Stimulated activated CD4-positive, alpha-beta T cell treated with anti-CD3 and anti-CD28 coated beads, Interleukin-1b, Interleukin-23, amount 100 ng/mL, for 4 hours (primary cell): ENCODE results near the gene TMEM80.

ENCODE experiments used
- DNase-seq, 2 donors: peaks; one replicate each; pipeline ENCODE4 v3.0.0-alpha.2; 2020; ENCODE audit warnings: low read depth in 2 of 2

Gene TMEM80

DNA sequence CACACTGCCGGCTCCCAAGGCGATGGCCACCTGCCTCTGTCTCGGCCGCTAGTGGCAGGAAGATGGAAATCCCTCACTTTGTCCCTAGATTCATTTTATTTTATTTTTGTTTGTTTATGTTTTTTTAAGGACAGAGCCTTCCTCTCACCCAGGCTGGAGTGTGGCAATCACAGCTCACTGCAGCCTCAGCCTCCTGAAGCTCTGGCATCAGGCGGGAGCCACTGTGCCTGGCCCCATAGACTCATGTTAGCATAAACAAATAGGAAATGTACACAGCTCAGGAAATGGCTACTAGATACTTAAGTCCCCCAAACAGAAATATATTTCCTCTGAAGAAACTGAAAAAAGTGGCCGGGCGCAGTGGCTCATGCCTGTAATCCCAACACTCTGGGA lies 3.5 kb downstream of the TMEM80 start:
- DNase-seq = no peak

DNA sequence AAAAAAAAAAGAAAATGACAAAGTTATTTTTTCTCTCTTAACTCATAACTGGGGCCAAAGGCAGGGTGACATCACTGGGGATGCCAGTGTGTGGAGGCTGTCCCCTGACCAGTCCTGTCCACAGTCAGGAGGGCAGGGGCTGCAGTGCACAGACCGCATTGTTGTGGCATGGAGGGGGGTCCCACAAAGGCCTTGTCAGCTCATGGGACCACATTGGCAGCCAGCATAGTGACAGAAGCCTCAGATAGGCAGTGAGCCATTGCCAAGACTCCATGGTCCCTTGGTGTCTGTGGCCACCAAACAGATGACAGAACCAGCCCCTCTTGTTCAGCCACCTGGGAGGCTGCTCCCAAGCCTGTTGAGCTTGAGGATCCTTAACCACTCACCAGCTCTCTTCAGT lies 4.1 kb downstream of the TMEM80 start:
- no peak for DNase-seq

DNA sequence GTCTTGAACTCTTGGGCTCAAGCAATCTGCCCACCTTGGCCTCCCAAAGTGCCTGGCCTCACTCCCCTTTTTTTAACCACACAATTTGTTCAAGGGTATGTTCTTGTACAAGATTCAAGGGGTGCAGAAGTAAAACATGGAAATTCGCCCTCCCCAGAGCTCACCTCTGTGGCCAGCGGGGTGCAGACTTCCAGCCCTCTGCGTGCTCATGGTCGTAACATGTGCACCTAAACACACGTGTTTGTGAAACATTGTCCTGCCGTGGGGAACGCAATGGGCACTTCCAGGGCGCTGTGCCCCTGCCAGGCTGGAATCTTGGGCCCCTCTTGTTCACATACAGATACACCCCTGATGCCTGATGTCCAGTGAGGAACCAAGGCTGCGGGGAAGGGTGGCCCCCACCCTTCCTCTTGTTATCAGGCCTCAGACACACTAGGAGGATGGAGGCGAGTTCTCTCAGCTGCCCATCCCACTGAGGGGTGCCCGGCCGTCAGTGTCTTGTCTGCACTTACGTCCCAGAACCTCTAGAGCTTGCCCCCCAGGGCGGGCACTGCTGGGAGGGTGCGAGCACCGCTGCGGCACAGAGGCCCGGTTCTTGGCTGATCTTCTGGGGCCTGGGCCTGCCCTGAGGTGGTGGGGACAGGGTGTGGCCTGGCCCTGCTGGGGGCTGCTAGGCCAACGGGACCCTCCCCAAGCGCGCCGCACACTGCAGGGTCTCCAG lies 6.3 kb downstream of the TMEM80 start:
- DNase-seq = no peak

DNA sequence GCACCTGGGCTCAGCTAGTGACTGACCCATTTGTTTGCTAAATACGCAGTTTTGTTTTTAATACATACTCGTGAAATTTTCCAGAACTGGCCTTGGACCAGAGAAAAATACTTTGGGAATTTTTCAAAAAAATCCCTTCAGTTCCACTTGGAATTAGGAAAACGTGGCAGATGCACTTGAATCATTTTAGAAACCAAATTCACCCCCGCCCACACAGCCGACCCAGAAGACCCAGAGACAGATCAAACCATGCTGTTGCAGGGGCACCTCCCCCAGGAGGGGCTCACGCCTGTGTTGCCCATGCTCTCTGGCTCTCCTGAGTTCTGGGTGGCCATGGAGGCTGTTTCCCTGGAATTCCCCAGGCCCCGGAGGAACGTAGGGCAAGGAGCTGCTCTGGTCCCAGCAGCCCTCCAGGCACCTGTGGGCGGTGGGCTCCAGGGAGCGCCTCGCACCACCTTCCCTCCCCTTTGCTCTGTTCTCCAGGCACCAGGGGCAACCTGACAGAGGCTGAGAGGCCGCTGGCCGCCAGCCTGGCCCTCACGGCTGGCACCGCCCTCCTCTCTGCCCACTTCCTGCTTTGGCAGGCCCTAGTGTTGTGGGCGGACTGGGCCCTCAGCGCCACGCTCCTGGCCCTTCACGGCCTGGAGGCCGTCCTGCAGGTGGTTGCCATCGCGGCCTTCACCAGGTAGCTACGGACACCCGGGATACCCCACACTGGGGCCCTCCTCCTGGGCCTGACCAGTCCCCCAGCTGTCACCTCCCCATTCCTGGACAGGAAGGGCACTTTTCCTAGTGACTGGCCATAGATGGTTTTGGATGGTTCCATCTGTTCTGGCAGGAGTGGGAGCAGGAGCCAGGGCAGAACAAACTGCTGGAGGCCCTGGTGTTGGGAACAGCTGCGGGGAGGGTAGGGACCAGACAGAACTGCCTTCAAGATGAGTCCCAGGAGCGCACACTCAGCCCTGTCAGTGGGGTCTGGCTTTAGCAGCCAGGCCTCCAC lies 7.1 kb downstream of the TMEM80 start:
- DNase-seq = no peak

DNA sequence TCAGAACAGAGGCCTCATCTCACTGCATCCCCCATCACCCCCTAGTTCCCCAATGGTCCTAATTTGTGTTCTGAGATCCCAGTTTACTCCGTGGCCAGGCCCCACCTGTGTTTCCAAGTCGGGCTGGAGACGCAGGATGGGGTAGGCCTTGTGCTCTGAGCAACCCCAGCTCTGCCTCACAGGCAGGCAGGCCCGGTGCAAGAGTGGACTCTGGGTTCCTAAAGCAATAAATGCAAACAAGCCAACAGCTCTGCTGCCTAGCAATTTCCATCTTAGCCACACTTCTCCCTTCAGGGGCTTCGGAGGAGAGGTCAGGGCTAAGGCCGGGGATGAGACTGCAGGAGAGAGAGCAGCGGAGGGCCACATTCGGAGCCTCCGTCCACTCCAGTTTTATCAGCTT lies 7.9 kb downstream of the TMEM80 start:
- DNase-seq = no peak

DNA sequence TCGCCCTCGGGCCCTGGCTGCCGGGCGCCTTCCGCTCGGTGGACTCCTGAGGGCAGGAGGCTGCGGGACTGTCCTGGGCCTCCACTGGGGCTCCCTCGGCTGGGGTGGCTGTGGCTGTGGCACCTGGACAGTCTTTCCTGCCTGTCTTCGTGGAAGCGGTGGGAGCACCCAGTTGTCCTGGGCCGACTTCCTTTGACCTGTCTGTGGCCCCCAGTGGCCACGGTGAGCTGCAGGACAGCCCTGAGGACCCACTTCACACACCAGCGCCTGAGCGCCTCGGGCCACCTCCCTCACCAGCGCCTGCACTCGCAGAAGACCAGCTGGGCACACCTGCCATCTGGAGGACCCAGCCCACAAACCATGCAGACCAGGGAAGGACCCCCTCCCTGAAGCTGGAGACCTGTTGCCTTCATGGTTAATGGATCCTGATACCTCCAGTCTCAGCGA lies 8.6 kb downstream of the TMEM80 start:
- no peak for DNase-seq

DNA sequence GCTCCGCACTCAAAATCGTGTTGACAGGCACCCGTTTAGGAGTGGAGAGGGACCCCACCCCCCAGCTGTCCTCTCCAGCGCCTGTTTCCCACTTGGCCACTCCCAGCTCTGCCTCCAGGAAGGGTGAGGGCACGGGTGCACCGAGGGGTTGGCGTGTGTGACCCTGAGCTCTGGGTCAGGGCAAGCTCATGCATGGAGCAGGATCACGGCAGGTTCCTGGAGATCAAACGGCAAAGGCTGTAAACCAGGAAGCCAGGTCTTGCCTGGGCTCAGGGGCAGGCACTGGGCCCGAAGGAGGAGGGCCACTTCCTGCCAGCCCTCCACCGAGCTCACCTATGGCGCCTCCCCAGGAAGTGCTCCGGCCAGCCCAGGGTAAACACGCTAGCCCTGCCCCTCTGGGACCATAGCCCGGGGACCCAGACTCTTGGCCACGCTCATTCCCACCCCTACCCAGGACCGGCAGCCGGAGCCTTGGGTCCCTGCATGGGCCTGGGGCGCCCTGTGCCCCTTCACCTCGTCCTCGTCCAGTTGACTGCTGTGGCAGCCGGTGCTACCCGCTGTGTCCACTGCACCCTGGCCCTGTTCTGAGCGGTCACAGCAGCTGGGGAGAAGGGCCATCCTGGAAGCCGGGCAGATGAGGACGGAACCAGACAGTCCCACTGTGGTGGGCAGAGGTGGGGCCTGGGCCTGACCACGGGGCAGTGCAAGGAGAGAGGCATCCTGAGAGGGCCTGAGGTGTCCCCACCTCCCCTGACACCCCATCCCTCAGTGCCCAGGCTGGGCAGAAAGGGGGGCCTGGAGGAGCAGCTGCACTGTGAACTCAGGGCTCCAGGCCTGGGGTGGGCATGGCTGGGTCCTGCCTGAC lies 9.4 kb downstream of the TMEM80 start:
- no peak for DNase-seq

DNA sequence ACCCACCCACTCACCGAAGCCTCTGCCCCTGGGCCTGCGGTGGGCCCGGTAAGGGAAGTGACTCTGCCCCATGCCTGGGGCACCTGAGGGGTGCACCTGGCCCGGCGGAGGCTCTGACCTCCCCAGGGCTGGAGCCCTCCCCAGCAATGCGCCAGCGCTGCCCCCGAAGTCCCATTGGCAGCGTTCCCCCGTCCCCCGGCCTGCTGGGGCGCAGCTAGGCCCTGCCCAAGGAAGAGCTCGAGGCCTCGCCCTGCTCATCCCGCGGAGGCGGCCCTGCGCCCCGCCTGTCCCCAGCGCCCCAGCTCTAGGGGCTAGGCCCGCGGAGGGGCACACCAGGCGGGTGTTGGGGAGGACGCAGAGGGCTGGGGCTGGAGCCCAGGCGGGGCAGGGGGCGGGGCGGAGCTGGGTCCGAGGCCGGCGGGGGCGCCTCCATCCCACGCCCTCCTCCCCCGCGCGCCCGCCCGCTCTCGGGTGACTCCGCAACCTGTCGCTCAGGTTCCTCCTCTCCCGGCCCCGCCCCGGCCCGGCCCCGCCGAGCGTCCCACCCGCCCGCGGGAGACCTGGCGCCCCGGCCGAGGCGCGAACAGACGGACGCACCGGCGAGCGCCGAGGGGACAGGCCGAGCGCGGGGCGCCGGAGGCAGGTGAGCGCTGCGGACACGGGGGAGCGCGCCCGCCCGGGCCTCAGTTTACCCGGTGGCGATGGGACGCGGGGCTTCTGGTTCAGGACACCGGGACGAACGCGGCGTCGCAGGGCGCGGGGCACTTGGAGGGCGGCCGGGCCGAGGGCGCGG lies 10.2 kb downstream of the TMEM80 start, which contains the start of gene EPS8L2:
Gene EPS8L2 (plus strand): TSS at position 586 of the 793 bp plus-strand sequence. CDS start 3,177 bp downstream, outside the sequence.
- no peak for DNase-seq

DNA sequence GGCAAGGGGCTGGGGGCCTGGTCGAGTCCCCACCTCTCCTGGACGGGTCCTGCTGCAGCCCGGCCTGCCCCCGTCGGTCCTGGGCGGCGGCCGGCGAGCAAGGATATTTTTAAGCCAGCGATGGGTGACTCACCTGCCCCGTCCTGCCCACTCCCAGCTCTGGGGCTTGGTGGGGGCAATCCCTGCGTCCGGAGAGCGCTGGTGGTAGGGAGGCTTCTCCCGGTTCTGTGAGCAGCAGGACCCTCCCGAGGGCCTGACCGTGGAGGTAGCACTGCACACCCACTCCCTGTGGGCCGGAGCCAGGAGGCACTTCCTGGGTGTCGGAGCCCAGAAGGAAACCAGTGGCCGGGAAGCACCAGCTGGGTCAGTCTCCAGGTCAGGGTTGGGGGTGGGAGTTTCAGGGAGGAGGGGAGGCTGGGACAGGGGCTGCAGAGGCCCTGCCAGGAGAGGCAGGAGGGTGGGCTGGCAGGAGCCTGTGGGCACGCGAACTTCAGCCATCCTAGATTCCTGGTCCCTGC lies 10.9 kb downstream of the TMEM80 start:
- no peak for DNase-seq

DNA sequence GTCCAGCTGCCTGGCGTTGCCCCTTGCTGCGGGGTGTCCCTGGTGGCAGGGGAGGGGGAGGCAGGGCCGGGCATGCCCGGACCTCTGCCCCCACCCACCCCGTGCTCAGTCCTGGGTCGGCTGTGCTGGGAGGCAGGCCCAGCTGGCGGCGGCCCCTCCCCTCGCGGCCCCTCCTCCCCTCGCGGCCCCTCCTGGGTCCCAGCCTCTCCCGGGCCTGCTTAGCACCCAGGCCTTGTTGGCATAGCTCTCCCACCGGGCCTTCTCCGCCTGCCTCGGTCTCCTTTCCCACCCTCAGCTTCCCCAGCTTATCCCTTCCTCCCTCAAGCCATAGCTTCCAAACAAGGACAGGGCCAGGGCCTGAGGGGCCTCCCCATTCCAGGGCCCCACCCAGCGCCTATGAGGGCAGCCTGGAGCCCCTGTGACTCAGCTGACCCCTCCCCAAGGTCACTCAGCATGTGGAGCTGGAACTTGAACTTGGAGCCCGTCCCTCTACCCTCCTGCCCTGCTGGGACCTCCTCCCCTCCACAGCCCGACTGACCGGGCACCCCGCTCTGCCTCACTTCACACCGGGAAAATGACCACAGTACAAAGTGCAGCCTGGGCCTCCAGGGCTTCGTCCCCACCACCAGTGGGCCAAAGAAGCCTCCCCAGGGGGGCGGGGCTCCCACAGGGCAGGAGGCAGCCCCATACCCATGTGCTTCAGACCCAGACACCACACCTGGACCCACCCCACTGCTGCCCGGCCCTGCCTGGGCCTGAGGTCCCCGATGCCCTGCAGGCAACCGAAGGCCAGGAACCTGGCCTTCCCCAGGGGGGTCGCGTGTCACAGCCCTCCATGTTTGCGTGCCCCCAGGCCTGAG lies 11.6 kb downstream of the TMEM80 start:
- DNase-seq = no peak

DNA sequence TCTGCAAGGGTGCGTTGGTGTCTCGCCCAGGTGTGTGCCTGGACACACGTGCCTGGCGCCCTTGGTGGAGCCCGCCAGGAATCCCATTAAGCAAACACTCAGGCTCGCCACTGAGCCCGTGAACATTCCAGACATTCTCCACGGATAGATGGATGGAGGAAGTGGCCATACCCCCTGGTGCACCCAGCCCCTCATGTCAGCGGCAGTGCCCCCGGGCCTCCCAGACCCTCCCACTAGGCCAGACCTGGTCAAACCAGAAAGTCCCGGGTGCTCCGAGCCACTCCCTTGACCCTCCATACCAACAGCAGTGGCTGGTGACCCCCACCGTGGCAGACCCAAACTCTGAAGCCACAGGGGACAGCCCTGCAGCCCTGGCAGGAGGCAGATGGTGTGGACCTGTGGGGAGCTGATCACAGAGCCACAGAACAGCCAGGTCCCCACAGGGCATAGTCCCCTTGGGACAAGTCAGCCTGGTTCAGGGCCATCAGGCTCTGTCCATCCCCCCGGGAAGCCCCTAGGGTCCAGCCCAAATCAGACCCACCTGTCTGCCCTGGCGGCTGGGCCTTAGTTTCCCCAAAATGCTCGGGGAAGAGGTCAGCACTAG lies 12.3 kb downstream of the TMEM80 start:
- no peak for DNase-seq

DNA sequence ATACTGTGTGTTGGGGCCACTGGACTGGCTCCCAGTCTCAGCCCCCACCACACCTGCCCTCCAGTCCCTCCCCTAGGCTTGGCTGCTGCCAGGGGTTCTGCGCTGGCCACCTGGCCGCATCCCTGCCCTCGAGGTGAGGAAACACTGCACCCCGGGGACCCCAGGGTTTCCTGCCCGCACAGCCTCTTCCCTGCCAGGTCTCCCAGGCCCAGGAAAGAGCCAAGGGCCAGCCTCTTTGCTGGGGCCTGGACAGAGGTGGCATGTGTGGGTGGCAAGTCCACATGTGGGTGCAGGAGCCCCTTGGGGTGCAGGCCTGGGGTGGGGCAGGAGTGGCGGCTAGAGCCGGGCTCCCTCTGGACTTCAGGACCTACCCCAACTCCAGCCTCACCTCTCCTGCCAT lies 12.9 kb downstream of the TMEM80 start:
- DNase-seq = no peak

DNA sequence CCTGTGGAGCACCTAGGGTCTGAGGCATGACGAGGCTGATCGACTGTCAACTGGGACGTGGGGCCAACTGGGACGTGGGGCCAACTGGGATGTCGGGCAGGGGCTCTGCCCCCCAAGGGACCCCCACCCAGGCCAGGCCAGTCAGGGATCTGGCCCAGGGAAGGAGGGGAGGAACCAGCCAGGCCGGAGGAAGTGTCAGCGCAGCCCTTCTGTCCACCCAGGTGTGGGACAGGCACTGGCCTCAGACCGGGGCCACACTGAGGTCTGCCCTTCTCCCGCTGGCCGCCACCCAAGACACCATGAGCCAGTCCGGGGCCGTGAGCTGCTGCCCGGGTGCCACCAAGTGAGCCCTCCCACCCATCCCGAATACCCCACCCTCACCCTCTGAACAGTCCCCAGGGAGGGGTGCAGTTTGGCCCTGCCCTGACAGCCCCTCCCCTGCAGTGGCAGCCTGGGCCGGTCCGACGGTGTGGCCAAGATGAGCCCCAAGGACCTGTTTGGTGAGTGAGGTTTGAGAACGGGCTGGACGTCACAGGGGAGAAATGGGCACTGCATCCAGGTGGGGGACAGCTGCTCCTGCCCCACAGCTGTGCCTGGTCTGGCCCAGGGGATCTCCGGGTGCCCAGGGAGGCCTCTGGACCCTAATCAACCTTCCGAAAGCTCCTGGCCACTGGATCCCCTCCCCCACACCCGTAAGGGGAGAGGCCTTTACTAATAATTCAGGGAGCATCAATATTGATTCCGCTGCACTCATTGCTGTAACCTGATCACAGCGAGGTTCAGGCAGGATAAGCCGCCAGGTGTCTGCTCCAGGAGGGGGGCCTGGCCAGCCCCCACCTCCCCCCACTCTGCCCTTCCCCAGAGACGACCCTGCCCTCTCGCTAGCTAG lies 13.7 kb downstream of the TMEM80 start:
- no peak for DNase-seq

DNA sequence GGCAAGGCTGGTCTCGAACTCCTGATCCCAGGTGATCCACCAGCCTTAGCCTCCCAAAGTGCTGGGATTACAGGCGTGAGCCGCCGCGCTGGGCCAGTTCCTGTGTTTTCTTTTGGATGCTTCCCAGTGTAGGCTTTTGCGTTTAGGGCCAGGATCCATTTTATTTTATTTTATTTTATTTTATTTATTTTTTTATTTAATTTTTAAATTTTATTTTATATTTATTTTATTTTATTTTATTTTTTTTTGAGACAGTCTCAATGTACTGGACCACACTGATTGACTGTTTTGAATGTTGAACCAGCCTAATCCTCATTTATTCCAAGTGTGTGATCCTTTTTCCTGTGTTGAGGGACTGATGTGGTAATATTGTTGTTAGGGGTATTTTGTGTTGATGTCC lies 18.8 kb downstream of the TMEM80 start:
- DNase-seq = no peak

DNA sequence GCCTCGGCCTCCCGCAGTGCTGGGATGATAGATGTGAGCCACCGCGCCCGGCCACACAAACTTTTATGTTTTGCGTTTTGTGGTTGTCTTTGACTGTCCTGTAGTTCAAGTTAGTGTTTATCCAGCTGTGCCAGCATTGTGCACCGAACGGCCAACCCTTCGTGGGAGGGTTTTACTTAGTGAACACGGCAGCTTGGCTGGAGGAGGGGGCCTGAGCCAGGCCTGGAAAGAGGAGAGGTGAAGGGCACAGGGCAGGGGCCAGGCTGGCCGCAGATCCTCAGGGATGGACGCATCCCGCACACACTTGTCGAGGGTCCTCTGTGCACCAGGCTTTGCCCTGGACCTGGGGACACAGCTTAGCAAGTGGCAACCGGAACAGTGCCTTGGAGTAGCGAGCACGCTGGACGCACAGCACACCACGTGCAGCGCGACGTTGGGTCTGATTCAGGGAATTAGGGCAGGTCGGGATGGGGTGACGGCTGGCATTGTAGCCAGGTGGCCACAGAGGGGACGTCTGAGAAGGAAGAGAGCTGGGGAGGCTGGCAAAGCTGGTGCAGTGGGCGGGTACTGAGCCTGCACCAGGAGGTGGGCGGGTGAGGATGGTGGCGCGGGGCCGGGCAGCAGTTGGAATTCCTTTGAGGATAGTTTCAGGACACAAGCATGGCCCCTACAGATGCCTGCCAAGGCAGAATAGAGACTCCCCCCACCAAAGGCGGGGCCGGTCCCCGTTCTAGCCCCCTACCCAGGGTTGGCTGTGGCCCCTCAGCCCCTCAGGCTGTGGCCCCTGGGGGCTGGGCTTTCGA lies 23.8 kb downstream of the TMEM80 start:
- DNase-seq = no peak

DNA sequence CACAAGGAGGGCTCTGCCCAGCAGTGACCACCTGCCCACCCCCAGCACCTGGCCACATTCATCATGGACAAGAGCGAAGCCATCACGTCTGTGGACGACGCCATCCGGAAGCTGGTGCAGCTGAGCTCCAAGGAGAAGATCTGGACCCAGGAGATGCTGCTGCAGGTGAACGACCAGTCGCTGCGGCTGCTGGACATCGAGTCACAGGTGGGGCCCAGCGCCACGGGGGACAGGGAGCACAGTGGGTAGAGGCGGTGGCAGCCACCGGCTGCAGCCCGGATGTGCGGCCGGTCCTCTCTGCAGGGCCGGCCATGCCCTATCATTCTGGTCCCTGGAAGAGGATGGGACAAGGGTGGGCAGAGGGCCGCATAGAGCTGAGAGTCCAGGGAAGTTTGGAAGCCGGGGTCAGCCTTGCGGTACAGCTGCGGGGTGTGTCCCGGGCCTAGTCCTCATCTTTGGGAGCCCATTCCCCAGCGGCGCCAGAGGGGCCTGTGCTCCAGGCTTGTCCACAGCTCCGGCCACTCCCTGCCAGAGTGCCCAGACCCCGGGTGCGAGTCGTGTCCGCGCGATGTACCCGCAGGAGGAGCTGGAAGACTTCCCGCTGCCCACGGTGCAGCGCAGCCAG lies 24.5 kb downstream of the TMEM80 start:
- DNase-seq = no peak

DNA sequence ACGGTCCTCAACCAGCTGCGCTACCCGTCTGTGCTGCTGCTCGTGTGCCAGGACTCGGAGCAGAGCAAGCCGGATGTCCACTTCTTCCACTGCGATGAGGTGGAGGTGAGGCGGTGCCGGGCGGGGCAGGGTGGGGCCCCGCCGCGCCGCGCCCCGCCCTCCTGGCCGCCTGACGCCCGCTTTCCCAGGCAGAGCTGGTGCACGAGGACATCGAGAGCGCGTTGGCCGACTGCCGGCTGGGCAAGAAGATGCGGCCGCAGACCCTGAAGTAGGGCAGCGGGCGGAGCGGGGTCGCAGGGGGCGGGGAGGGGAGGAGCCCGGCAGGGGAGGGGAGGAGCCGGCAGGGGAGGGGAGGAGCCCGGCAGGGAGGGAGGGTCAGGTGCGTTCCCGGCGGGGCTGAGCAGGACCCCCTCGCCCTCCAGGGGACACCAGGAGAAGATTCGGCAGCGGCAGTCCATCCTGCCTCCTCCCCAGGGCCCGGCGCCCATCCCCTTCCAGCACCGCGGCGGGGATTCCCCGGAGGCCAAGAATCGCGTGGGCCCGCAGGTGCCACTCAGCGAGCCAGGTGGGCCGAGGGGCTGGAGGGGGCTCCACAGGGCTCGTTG lies 25.1 kb downstream of the TMEM80 start:
- DNase-seq = peak in 1 of 2 donors; percentile 44
